Nephron (organoid): ENCODE measurements around the gene FCRL4.
"Not testable (repeated sequence)": the region's sequence is repeated elsewhere in the genome, so short reads cannot be mapped to it uniquely, and the experiment has no call there.

ENCODE experiments used
- H3K27ac Mint-ChIP-seq, 3 experiments: 2 replicates each; pipeline ENCODE4 v1.8.0; 2020; ENCODE audit warnings: mixed read lengths in 3 of 3, mild to moderate bottlenecking in 2 of 3, moderate library complexity in 1 of 3
- H3K27me3 Mint-ChIP-seq: 2 replicates; pipeline ENCODE4 v1.8.0; 2021; ENCODE audit warnings: low read depth, mild to moderate bottlenecking, moderate library complexity, mixed read lengths
- H3K36me3 Mint-ChIP-seq: 2 replicates; pipeline ENCODE4 v1.8.0; 2020; ENCODE audit warnings: low read depth, mixed read lengths
- H3K4me1 Mint-ChIP-seq: 2 replicates; pipeline ENCODE4 v1.8.0; 2020; ENCODE audit warnings: mixed read lengths
- H3K4me3 Mint-ChIP-seq, 3 experiments: 2 replicates each; pipeline ENCODE4 v1.8.0; 2020; ENCODE audit warnings: mild to moderate bottlenecking in 3 of 3, mixed read lengths in 3 of 3, moderate library complexity in 2 of 3
- H3K9me3 Mint-ChIP-seq: 2 replicates; pipeline ENCODE4 v1.8.0; 2020; ENCODE audit warnings: mixed read lengths
- TF ChIP-seq, protein P1 (sequence below), 3 experiments: fragments of 200-600 bp; sonication (generic); IDR thresholded peaks; one replicate each; pipeline ENCODE4 v1.5.0; 2021; ENCODE audit warnings: antibody characterized with exemption in 3 of 3; ENCODE audit not compliant: unreplicated experiment in 3 of 3

The FCRL4 gene

DNA sequence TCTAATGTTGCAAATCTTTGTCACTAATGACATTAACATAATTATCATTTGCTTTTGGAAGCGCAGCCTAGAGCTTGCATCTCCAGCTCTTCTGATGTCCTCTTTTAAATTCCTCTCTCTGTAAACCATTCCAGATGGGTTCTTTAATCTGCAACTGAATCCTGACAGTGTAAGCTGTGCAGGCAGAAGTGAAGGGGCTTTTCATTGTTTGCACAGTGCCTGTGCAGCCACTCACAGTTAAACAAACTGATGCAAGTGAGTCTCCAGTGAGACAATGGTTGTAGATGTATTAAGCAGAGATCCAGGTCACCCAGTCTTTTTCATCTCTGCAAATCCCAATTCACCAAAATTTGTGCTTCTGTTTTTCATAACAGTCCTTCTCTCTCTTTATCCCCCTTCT is 23.0 kb downstream of the FCRL4 start:
- TF ChIP-seq, protein P1, sequence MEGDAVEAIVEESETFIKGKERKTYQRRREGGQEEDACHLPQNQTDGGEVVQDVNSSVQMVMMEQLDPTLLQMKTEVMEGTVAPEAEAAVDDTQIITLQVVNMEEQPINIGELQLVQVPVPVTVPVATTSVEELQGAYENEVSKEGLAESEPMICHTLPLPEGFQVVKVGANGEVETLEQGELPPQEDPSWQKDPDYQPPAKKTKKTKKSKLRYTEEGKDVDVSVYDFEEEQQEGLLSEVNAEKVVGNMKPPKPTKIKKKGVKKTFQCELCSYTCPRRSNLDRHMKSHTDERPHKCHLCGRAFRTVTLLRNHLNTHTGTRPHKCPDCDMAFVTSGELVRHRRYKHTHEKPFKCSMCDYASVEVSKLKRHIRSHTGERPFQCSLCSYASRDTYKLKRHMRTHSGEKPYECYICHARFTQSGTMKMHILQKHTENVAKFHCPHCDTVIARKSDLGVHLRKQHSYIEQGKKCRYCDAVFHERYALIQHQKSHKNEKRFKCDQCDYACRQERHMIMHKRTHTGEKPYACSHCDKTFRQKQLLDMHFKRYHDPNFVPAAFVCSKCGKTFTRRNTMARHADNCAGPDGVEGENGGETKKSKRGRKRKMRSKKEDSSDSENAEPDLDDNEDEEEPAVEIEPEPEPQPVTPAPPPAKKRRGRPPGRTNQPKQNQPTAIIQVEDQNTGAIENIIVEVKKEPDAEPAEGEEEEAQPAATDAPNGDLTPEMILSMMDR (IDR thresholded peaks at IDR 0.05; ENCODE audit: unreplicated experiment in 3 of 3), result no peak
- H3K4me1 Mint-ChIP-seq, result no peaks in the 10 kb centered on the region
- no peaks in the 10 kb centered on the region for H3K36me3 Mint-ChIP-seq
- no peak overlapping the region for H3K27ac Mint-ChIP-seq
- H3K9me3 Mint-ChIP-seq, result no peaks in the 10 kb centered on the region
- H3K27me3 Mint-ChIP-seq, result peaks cover 6% of the 10 kb centered on the region
- H3K4me3 Mint-ChIP-seq, result no peak overlapping the region

DNA sequence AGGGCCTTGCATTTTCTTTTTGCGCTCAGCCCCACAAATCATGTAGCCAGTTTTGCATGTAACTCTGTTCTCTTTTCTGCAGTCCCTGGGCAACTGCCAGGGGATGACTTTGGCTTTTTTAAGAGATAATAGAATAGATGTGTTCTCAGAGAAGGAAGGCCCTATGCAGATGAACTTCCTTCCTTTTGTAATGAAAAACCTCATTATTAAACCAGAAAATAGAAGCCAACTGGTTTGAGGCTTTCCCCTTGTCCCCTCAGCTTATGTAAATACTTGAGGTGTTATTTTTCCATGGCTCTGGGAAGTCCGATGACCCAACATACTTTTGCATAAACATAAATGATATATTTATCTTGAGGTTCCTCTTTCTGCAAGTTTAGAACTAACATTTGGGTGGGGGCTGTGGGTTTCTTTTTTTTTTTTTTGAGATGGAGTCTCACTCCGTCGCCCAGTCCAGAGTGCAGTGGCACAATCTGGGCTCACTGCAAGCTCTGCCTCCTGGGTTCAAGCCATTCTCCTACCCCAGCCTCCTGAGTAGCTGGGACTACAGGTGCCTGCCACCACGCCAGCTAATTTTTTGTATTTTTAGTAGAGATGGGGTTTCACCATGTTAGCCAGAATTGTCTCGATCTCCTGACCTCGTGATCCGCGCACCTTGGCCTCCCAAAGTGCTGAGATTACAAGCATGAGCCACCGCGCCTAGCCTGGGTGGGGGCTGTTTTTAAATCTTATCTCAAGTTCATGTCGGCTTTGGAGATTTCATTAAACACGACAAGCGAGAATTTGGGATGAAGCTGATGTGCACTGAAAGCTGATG is 31.2 kb downstream of the FCRL4 start:
- TF ChIP-seq, protein P1 (IDR thresholded peaks at IDR 0.05; ENCODE audit: unreplicated experiment in 3 of 3), result no peak
- H3K27me3 Mint-ChIP-seq, result peaks cover 5% of the 10 kb centered on the region
- H3K4me1 Mint-ChIP-seq, result no peaks in the 10 kb centered on the region
- H3K9me3 Mint-ChIP-seq, result no peaks in the 10 kb centered on the region
- no peaks in the 10 kb centered on the region for H3K36me3 Mint-ChIP-seq
- H3K27ac Mint-ChIP-seq, result no peak overlapping the region
- no peak overlapping the region for H3K4me3 Mint-ChIP-seq

DNA sequence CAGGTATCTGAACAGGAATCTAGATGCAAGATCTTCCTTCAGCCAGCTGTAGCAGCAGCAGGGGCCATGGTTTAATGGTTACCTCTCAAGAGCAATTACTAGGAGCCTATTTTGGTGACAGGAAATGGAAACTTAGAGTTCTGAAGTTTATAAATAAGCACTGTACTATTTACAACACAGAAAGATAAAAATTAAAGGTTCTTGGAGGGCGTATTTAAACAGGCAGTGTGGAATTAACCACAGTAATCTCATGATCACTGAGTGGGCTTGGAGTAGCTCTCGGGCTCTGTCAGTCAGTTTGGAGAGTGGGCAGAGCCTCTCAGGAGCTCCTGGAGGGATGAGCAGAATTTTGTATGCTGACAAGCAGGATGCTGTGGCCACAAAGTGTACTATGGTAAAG is 35.4 kb downstream of the FCRL4 start:
- Mint-ChIP-seq H3K27ac (no peak overlapping the region), H3K4me3 (no peak overlapping the region), H3K4me1 (no peaks in the 10 kb centered on the region), H3K36me3 (no peaks in the 10 kb centered on the region), H3K27me3 (peaks cover under 1% of the 10 kb centered on the region), H3K9me3 (no peaks in the 10 kb centered on the region)
- TF ChIP-seq, protein P1 (IDR thresholded peaks at IDR 0.05; ENCODE audit: unreplicated experiment in 3 of 3), result no peak

DNA sequence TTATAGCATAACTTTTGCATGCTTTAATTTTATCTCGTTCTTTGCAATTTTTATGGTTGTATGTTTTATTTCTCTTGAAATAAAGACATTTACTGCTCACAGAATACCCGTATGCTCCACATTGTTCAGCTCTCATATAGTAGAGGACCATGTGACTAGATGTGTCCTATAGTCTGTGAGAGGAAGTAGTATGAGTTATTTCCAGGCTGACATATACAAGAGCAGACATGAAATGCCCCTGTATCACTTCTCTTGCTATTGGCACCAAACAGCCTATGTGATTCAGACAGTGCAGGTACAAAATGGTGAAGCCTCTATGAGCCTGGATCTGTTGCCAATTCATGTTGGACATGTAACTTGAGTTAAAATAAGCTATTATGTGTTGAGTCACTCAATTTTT is 39.8 kb downstream of the FCRL4 start:
- Mint-ChIP-seq H3K27ac (no peak overlapping the region), H3K4me1 (no peaks in the 10 kb centered on the region), H3K27me3 (no peaks in the 10 kb centered on the region), H3K36me3 (no peaks in the 10 kb centered on the region), H3K4me3 (no peak overlapping the region), H3K9me3 (no peaks in the 10 kb centered on the region)
- TF ChIP-seq, protein P1 (IDR thresholded peaks at IDR 0.05; ENCODE audit: unreplicated experiment in 3 of 3), result no peak

DNA sequence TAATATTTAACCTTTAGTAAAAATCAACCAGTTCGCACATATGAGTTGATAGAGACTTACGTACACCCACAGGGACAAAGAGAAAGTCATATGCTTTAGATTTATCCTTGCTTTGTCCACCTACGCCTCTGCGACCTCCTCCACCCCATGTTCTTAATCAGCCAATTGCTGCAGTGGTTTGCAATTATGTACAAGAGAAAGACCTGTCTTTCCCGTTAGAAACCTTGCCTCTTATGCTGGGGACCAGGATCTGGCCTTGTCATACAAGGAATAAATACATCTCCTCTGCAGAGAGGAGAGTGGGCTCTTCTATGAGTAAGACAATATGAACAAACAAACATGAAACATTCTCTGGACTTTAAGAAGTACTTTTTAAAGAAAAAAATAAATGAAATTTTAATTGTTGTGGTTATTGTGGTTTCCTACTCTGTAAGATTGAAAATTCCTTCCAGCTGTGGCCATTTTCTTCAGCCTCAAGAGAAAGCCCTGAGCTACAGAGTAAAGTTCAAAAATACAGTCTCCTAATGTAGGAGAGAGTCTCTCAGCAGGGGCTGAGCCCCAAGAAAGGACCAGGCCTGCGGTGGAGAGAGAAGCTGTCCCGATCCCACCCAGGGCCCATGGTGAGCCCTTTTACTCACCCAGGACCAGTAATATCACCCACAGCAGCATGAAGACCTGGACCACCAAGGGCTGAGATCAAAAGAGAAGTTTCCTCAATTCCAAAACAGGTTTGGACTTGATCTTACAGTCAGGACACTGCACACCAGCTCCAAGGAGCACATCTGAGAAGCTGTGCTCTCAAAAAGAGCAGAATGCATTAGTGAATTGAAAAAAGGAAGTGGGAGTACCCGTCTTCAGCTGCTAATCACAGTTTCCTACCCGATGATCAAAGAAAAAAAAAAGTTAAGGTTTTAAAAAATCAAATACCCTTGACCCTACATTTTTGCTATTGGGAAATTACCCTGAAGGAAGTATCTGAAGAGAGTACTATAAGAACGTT is 45.9 kb downstream of the FCRL4 start, which contains the start of gene FCRL5:
Gene FCRL5, minus strand, starts transcription at position 822 of the 1,000 bp plus-strand sequence. Its CDS starts 153 bp downstream, at position 669.
- H3K4me1 Mint-ChIP-seq, result no peaks in the 10 kb centered on the region

DNA sequence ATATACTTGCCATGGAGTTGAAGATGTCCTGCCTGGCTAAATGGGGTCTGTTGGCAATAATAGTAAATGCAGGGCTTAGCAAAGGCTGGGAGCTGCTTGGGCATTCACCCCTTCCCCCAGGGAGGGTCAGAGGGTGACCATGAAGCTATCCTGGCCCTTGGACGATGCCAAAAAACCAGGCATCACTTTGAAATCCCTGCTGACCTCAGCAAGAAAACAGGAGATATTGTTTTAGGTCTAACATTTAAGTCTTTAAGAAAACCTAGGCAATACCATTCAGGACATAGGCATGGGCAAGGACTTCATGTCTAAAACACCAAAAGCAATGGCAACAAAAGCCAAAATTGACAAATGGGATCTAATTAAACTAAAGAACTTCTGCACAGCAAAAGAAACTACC is 49.8 kb downstream of the FCRL4 start:
- not testable (repeated sequence) for H3K36me3 Mint-ChIP-seq, H3K9me3 Mint-ChIP-seq, H3K27ac Mint-ChIP-seq, H3K27me3 Mint-ChIP-seq, H3K4me3 Mint-ChIP-seq, H3K4me1 Mint-ChIP-seq

More for the DNA sequence above, 45.9 kb downstream of the FCRL4 start, which contains the start of gene FCRL5:
- H3K27me3 Mint-ChIP-seq, result peaks cover 3% of the 10 kb centered on the region
- H3K9me3 Mint-ChIP-seq, result no peaks in the 10 kb centered on the region
- no peaks in the 10 kb centered on the region for H3K36me3 Mint-ChIP-seq
- H3K4me3 Mint-ChIP-seq, result no peak within 1 kb of the TSS
- no peak within 1 kb of the TSS for H3K27ac Mint-ChIP-seq
- TF ChIP-seq, protein P1 (IDR thresholded peaks at IDR 0.05; ENCODE audit: unreplicated experiment in 3 of 3), result no peak
